NK-92 (cell line): ENCODE results near the gene GPM6B.

ENCODE experiments used
- DNase-seq: peaks from one replicate; lab custom pipeline; 2025; ENCODE audit not compliant: unreplicated experiment; lab: John Stamatoyannopoulos, UW

Gene GPM6B

DNA sequence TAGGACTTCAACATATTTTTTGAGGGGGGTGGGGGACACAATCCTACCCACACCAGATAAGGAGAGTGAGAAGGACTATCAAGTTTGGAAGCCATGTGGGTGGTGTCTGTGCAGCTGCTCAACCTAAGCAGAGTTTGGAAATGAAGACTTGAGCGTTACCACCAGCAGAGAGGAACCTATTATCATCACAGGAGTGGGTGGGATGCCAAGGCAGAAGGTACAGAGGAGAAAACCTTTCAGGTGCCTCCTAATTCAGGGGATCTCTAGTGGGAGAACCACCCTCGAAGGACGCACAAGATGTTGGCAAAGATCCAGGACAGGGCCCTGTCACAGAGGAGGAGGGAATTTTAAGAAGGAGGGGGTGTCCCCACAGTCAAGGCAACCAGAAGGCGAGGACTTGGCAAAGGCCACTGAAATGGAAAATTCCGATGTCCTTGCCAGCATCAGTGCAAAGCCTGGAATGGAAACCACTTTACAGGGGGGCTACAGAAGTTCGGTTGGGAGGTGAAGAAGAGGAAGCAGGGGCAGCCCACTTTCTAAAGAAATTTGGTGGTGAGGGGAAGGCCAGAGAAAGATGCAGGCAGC lies 8.4 kb upstream of the GPM6B start:
- no peak for DNase-seq

DNA sequence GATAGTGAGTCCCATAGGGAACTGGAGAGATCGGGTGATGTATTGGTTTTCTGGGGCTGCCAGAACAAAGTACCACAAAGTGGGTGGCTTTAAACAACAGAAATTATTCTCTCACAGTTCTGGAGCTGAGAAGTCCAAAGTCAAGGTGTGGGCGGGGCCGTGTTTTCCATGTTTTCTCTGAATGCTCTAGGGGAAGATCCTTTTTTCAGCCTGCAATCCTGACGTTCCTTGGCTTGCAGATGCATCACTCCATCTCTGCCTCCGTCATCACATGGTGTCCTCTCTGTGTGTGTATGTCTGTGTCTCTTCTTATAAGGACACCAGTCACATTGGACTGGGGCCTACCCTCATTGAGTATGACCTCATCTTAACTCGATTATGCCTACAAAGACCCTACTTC lies 7.9 kb upstream of the GPM6B start:
- no peak for DNase-seq

- DNase-seq = no peak
These were observed 4.8 kb upstream of the GPM6B start for GRCh38 chrX:13821738-13822137.

DNA sequence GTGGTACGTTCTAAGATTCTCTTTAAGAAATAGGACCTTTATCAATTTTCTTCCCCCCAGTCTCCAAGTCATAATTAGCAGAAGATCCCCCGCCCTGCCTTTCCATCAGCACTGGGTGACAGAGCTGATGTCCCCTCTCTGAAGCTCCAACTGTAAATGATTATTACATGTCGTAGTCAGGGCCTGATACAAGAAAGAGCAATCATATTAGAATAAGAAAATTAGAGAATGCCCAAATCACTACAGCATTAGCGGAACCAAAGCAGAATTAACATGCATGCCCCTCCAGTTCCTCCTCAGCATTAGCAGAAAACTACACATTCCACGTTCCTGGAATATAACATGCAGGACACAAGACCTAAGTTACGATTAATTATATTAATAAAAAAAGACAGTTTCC lies 717 bp downstream of the GPM6B start:
- DNase-seq = no peak

DNA sequence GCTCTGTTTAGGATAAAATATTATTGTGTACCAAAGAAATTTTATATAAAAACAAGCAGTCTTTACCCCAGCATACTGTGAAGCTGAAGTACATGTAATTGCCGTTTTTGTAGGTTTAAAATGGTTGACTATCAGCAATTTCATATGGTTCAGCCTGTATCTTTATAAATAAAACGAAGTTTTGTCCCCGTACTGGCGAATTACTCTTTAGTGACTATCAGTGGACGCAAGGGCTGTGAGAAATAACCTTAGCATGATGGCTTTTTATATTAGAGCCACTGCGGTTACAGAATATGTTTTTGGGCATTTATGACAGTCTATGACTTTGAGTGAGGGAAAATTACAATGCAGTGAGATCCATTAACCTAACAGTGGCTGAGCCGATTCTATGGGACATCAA lies 1.2 kb downstream of the GPM6B start:
- DNase-seq = no peak

GRCh38 chrX:13808865-13809264 lies 8.0 kb downstream of the GPM6B start:
- DNase-seq = no peak

- DNase-seq = no peak
These were observed 8.6 kb downstream of the GPM6B start for GRCh38 chrX:13808293-13808692.

DNA sequence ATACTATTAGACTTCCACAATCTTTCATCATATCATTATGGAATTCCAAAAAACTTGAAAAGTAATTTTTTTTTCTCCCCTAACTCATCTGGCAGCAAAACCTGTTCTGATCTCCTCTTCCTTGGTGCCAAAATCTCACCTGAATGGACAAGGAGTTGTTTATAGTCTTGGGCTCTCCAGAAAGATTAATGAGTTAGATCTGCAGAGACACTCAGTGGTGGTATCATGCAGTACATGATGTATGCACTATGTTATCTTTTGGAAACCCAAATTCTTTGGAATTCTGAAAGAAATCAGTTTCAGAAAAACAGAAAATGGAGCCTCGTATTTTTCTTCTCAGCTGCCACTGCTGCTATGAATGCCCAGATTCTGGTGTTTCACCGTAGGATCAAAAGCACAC lies 11.7 kb downstream of the GPM6B start:
- DNase-seq = no peak

DNA sequence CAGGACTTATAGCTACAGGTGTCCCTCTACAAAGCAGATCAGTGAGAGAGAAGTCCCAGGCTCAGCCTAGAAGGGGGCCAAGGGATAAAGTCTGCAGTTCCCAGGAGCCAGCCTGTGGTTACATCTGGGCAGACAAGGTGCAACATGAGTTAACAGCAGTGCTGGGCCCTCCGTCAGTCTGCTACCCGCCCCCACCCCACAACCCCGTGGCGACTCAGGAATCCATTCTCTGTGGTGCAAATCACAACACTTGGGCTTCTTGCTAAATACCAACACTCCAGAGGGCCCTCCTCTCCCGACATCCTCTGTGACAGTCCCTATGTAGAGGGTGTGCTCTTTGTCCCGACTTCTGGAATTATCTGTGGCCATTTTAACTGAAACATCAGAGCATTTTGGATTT lies 13.8 kb downstream of the GPM6B start:
- no peak for DNase-seq

GRCh38 chrX:13798184-13798583 lies 18.7 kb downstream of the GPM6B start:
- no peak for DNase-seq

DNA sequence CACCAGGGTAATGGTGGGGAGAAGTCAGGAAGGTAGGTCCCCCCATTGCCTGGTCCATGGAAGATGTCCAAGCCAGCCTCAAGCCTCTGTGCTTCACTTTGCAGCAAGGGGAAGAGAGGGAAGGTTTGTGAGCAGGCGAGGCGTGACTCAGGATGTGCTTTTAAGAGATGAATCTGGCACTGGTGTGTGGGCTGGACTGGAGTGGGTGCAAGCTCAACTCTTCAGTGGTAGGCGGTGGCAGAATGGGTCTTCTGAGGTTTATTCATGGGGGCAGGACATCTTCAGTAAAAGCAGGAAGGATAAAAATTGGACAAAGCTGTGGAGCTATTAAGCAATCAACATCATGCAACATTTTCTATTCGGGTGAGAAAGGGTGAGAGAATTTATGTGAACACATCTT lies 19.4 kb downstream of the GPM6B start:
- no peak for DNase-seq

DNA sequence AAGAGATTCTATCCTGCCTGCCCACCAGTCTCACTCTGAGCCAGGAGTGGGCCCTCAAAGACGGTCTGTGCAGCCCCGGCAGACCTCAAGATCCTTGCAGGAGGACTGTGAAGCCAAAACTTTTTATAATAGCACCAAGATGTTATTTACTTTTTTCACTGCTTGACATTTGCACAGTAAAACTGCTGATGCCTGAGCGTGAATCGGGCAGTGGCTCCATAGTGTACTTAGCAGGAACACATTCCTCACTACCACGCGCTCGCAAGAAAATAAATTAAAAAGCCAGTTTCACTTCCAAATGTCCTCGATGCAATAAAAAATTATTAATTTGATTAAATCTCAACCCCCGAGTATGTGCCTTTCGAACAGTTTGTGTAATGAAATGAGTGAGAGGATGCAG lies 22.5 kb downstream of the GPM6B start:
- DNase-seq = no peak

GRCh38 chrX:13793897-13794296 lies 23.0 kb downstream of the GPM6B start:
- no peak for DNase-seq

DNA sequence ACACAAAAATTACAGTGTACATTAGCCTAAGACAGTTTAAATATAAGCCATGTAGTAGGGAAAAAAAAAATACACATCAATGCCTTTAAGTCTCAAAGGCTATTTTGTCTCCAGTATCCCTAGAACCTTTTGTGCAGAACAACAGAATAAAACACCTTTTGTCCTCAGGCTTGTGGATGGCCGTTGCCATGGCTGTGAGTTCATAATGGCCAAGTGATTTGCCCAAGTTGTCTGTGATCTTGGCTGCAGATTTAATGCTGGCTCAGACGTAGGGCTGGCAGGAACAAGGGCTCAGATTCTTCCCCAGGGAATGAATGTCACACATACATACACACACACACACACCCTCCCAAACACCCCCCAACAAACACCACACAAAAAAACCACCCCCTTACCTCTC lies 25.3 kb downstream of the GPM6B start:
- no peak for DNase-seq

DNA sequence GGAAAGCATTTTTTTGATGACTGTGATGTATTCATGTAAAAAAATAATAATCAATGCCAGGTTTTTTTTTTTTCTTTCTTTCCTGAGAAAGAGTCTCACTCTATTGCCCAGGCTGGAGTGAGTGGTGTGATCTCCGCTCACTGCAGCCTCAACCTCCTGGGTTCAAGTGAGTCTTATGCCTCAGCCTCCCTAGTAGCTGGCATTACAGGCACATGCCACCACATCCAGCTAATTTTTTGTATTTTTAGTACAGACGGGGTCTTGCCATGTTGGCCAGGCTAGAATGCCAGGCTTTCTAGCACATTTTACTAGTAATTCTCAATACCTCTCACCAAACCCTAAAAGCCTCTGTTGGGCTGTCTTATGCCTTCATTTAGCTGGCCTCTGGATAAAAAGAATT lies 25.7 kb downstream of the GPM6B start:
- no peak for DNase-seq

DNA sequence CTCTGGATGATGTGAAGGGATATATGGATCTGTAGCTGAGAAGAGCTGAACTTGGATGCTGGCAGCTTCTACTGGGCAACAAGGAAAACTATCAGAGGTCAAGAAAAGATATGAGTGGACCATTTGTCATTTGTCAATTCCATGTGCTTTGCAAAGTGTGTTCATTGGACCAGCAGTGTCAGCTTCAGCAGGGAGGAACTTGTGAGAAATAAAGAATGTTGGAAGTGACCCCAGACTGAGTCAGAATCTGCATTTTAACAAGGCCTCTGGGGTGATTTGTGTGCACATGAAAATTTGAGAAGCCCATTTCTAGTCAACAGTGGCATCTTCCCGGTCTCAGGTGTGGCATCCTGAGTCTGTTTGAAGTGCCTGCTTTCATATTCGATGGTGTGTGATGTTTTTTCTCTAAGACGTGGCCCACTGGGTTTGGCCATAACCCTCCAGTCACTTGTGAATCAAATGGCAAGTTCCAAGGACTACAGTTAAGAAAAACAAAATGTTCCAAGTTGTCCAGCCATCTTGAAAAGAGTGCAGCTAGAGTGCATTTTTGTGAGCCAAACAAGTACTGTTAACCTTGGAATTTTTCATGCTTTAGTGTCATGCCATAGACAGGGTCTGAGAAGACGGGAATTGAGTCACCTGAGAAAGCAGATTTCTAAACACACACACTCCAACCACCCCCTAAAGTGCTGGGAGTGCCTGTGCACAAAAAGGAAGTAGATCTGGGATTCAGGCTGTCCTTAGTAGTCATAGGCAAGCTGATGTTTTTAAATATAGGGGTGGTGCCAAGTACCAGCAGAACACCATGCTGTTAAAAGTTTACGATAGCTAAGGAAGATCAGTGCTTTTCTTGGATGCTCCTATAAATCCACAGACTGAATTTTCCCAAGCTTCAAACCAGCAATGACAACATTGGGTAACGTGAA lies 26.4 kb downstream of the GPM6B start:
- no peak for DNase-seq

DNA sequence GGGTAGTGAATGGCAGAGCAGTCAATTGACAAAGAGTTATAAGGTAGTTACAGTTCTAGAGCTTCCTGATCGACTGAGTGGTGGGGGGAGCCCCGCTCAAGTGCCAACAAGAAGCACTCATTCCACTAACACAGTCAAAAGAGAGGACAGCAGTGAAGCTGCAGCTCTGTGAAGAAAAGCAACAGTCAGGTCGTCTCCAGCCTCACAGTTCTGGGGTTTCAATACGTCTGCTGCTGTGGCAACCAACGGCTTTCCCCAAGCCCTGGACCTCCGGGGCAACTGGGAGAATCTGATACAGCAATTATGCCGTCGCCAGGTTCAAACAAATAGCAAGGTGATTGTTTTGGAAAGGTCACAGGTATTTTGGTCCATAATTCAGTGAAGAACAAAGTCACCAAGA lies 30.8 kb downstream of the GPM6B start:
- no peak for DNase-seq

DNA sequence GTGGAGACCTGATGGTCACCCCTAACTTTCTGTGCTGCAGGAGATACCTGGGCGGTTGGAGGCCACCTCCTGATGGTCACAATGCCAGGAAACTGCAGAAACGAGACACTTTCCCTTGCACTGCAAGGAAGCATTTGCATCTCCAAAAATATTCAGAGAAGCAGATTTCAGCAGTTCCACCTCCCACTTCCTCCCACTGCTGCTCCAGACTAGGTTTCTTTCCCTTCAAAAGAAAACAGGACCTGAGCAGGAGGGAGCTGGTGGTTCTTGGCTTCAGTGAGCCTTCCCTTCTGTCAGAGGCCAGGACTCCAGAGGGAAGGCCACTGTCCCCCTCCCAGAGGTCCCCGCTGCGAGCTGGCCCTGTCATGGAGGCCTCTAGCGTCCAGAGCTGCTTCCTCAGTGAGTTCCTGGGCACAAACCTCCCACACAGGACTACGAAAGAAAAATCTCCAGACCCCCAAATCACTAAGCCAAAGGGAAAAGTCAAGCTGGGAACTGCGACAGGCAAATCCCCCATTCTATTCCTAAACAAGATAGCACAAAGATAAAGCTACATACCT lies 35.9 kb downstream of the GPM6B start:
- no peak for DNase-seq

DNA sequence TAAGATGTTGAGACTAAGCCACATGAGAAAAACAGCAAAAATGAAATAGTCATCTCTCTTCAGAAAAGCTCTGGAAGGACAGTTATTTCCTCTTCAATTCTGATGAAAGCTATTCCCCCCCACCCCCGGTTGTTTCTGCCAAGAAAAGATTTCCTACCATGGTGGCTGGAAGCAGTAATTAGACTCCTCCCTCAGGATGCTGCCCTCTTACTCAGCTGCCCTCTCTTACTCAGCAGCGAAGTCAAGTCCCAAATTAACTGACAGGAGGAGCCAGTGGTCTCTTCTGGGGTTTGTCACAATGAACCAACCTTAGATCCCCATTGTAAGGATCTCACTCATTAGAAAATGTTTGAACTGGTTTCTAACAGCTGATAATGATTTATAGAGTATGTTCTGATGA lies 38.0 kb downstream of the GPM6B start:
- DNase-seq = no peak

DNA sequence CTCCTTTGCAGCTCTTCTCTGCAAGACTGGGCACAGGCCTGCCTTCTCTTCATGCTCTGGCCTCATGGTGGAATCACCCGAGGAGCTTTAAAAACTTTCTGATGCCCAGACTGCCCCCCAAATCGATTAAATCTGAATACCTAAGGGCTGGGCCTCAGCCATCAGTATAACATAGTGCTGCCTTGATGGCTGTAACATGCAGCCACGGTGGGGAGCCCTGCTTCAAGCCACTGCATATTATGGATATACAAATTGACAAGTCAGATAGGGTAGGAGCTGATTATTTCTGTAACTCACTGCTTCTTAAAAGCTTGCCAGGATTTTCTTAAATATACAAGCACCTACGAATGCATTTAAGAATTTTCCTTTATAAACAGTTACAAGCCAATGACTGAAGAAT lies 40.5 kb downstream of the GPM6B start:
- no peak for DNase-seq

GRCh38 chrX:13775837-13776236 lies 41.1 kb downstream of the GPM6B start:
- no peak for DNase-seq

DNA sequence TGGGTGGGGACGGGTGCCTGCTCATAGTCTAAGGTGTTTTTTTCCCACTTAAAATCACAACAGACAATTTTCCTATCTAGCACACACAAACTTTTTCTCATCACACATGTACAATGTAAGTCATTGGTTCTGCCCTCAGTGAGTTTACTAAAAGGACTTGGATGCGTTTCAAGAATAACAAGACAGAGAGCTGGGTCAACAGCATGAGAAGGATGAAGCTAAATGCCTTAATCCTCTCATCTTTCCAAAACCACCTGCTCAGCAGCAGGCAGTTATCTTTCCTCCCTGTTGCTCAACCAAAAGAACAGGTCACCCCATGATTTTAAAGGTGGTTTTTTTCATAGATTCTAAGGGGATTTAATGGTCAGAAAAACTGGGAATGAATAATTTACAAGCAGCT lies 42.2 kb downstream of the GPM6B start:
- DNase-seq = no peak
